BJ (cell line): ENCODE measurements around the gene EDNRA. TPM values are rescaled to one million over a fixed set of nuclear protein-coding genes. Genes with fewer than 3 reads are reported as not detected.

Source experiments
- CTCF ChIA-PET: fragments of 350-600 bp; formaldehyde crosslinking; extraction: SDS; loops from one replicate; lab custom pipeline; 2021; ENCODE audit warnings: antibody characterized with exemption, inconsistent platforms; lab: Yijun Ruan, JAX
- POLR2A ChIA-PET: fragments of 300-600 bp; sonication (Branson Sonifier 250); formaldehyde crosslinking; extraction: SDS; loops from one replicate; lab custom pipeline; 2021; ENCODE audit warnings: antibody characterized with exemption; lab: Charles Lee
- DNase-seq: peaks from one replicate; pipeline ENCODE4 v3.0.0-alpha.2; 2011; ENCODE audit warnings: low read depth
- H3K27me3 ChIP-seq: 2 replicates; pipeline ENCODE4 v1.6.0; 2011; ENCODE audit warnings: low read length; ENCODE audit not compliant: control insufficient read depth, insufficient read depth
- H3K36me3 ChIP-seq: 2 replicates; pipeline ENCODE4 v1.5.1; 2011; ENCODE audit warnings: low read length; ENCODE audit not compliant: control insufficient read depth, insufficient read depth
- H3K4me3 ChIP-seq: 2 replicates; pipeline ENCODE4 v1.5.1; 2011; ENCODE audit warnings: low read depth, mild to moderate bottlenecking, control low read depth, low read length
- CTCF ChIP-seq: IDR thresholded peaks from 2 replicates; pipeline ENCODE4 v1.5.1; 2011; ENCODE audit warnings: low read depth, mild to moderate bottlenecking, control low read depth, inconsistent platforms, low read length, moderate library complexity; ENCODE audit not compliant: insufficient read depth
- polyA plus RNA-seq: library from polyadenylated mRNA; depleted of rRNA; stranded (reverse); fragments of >200 nt; gene quantifications from 2 replicates; pipeline ENCODE4 v1.2.3, GENCODE V29; 2011

EDNRA gene
- polyA plus RNA-seq, 1 experiment = 7.6 TPM

- Histone ChIP-seq H3K4me3 (no peak overlapping the region), H3K27me3 (no peaks in the 10 kb centered on the region), H3K36me3 (no peaks in the 10 kb centered on the region)
- no peak for TF ChIP-seq CTCF
- ChIA-PET POLR2A (no interaction called here), CTCF (interaction anchor here (1.1 kb wide), 1 partner anchor 13 kb away, joined by 4 read pairs; no protein-coding TSS in a partner anchor)
- no peak for DNase-seq
Measured at GRCh38 chr4:147539959-147540358, 59.1 kb downstream of the EDNRA start.

- no peak for TF ChIP-seq CTCF
Measured at GRCh38 chr4:147542229-147542990, 61.5 kb downstream of the EDNRA start.

GRCh38 chr4:147543034-147543433 lies 62.1 kb downstream of the EDNRA start:
- ChIA-PET CTCF (no interaction called here), POLR2A (no interaction called here)
- H3K36me3 ChIP-seq = no peaks in the 10 kb centered on the region
- H3K4me3 ChIP-seq = no peak overlapping the region
- DNase-seq = peak; percentile 60
- no peak for TF ChIP-seq CTCF
- H3K27me3 ChIP-seq = no peaks in the 10 kb centered on the region

More at GRCh38 chr4:147542229-147542990, 61.5 kb downstream of the EDNRA start:
- no peak for DNase-seq
- ChIA-PET CTCF (no interaction called here), POLR2A (no interaction called here)
- no peaks in the 10 kb centered on the region for H3K27me3 ChIP-seq
- H3K4me3 ChIP-seq = no peak overlapping the region
- H3K36me3 ChIP-seq = no peaks in the 10 kb centered on the region

- no peaks in the 10 kb centered on the region for H3K36me3 ChIP-seq
- H3K4me3 ChIP-seq = no peak overlapping the region
- H3K27me3 ChIP-seq = no peaks in the 10 kb centered on the region
- CTCF ChIA-PET = interaction anchor here (0.6 to 1.7 kb wide), 6 partner anchors 10 to 384 kb away, joined by 3 to 4 read pairs (median 3); no protein-coding TSS in a partner anchor
- no peak for TF ChIP-seq CTCF
- POLR2A ChIA-PET = no interaction called here
- DNase-seq = peak; percentile 80
Measured at GRCh38 chr4:147546349-147546748, 65.5 kb downstream of the EDNRA start.

- no peaks in the 10 kb centered on the region for H3K36me3 ChIP-seq
- H3K27me3 ChIP-seq = no peaks in the 10 kb centered on the region
- peak; percentile 35 for DNase-seq
- H3K4me3 ChIP-seq = no peak overlapping the region
- POLR2A ChIA-PET = interaction anchor here (0.6 kb wide), 3 partner anchors 22 to 65 kb away, joined by 3 to 9 read pairs (median 6); no protein-coding TSS in a partner anchor
- CTCF ChIA-PET = interaction anchor here (1.1 to 2.1 kb wide), 2 partner anchors 9 to 34 kb away, joined by 3 to 6 read pairs; no protein-coding TSS in a partner anchor
- no peak for TF ChIP-seq CTCF
Measured at GRCh38 chr4:147547314-147548056, 66.6 kb downstream of the EDNRA start.
